Smooth muscle cell (in vitro differentiated cells): ENCODE measurements around the gene GALNT15. TPM values are rescaled to one million over a fixed set of nuclear protein-coding genes. Genes with fewer than 3 reads are reported as not detected.

ENCODE experiments used
- DNase-seq: peaks from one replicate; lab custom pipeline; 2025; ENCODE audit not compliant: unreplicated experiment; lab: John Stamatoyannopoulos, UW
- H2AFZ ChIP-seq: fragments of 200-600 bp; sonication (generic); 2 replicates; pipeline ENCODE4 v1.6.0; 2016; ENCODE audit warnings: antibody characterized with exemption, low read depth, mild to moderate bottlenecking
- H3F3A ChIP-seq: fragments of 200-600 bp; sonication (generic); 2 replicates; pipeline ENCODE4 v1.6.0; 2017; ENCODE audit warnings: antibody characterized with exemption, low read depth
- H3K27ac ChIP-seq: fragments of 200-600 bp; sonication (generic); 2 replicates; pipeline ENCODE4 v1.5.1; 2016; ENCODE audit warnings: low read depth, mild to moderate bottlenecking
- H3K27me3 ChIP-seq: fragments of 200-600 bp; sonication (generic); 2 replicates; pipeline ENCODE4 v1.6.1; 2016; ENCODE audit warnings: low read depth, mild to moderate bottlenecking
- H3K36me3 ChIP-seq: fragments of 200-600 bp; sonication (generic); 2 replicates; pipeline ENCODE4 v1.5.1; 2016; ENCODE audit warnings: low read depth
- H3K4me1 ChIP-seq: fragments of 200-600 bp; sonication (generic); 2 replicates; pipeline ENCODE4 v1.5.1; 2016; ENCODE audit warnings: low read depth
- H3K4me2 ChIP-seq: fragments of 200-600 bp; sonication (generic); 2 replicates; pipeline ENCODE4 v1.6.0; 2016; ENCODE audit warnings: mild to moderate bottlenecking
- H3K4me3 ChIP-seq: fragments of 200-600 bp; sonication (generic); 2 replicates; pipeline ENCODE4 v1.5.1; 2016; ENCODE audit warnings: mild to moderate bottlenecking
- H3K79me2 ChIP-seq: fragments of 200-600 bp; sonication (generic); 2 replicates; pipeline ENCODE4 v1.6.0; 2016; ENCODE audit warnings: low read depth, mild to moderate bottlenecking
- H3K9ac ChIP-seq: fragments of 200-600 bp; sonication (generic); 2 replicates; pipeline ENCODE4 v1.6.0; 2016; ENCODE audit warnings: low read depth
- H3K9me3 ChIP-seq: fragments of 200-600 bp; sonication (generic); replicated peaks from 2 replicates; pipeline ENCODE4 v1.5.1; 2016; ENCODE audit warnings: low read depth
- H4K20me1 ChIP-seq: fragments of 200-600 bp; sonication (generic); 2 replicates; pipeline ENCODE4 v1.6.0; 2016; ENCODE audit warnings: low read depth
- CTCF ChIP-seq: fragments of 200-600 bp; sonication (generic); IDR thresholded peaks from 2 replicates; pipeline ENCODE4 v1.5.1; 2017; ENCODE audit warnings: borderline replicate concordance, mild to moderate bottlenecking, antibody characterized with exemption; ENCODE audit not compliant: insufficient read depth, poor library complexity, severe bottlenecking
- WGBS: methylation state at CpG from one replicate; pipeline ENCODE4 v1.1.7; 2016; ENCODE audit warnings: low lambda C conversion rate; 5-methylcytosine and 5-hydroxymethylcytosine counted together
- polyA plus RNA-seq: library from polyadenylated mRNA; unstranded; fragments of >200 nt; fragmentation: Nextera tagmentation; extraction: Ambion mirVana; gene quantifications from 2 replicates; pipeline ENCODE4 v1.2.1, GENCODE V29; 2016
- total RNA-seq: library from RNA; depleted of rRNA; stranded (reverse); fragments of >200 nt; gene quantifications from 2 replicates; pipeline ENCODE4 v1.2.3, GENCODE V29; 2014

GALNT15 gene
- total and polyA plus RNA-seq, 2 experiments from 2014 or later = 0.45 to 1.3 TPM

GRCh38 chr3:16251316-16252085 lies 77.0 kb downstream of the GALNT15 start:
- H3K9me3 ChIP-seq = no peaks in the 10 kb centered on the region
- no peak overlapping the region for H3K9ac ChIP-seq
- no peaks in the 10 kb centered on the region for H4K20me1 ChIP-seq
- no peak overlapping the region for H3K4me3 ChIP-seq
- H3K36me3 ChIP-seq = no peaks in the 10 kb centered on the region
- DNase-seq = no peak
- no peak overlapping the region for H3K27ac ChIP-seq
- no peaks in the 10 kb centered on the region for H3K79me2 ChIP-seq
- H3K4me1 ChIP-seq = peaks cover 8% of the 10 kb centered on the region
- no peaks in the 10 kb centered on the region for H3K27me3 ChIP-seq
- H3F3A ChIP-seq = no peaks in the 10 kb centered on the region
- 83% methylated on average over 9 of the region's 9 CpGs for WGBS
- H3K4me2 ChIP-seq = no peak overlapping the region
- no peak for TF ChIP-seq CTCF
- no peak overlapping the region for H2AFZ ChIP-seq

GRCh38 chr3:16252243-16252978 lies 77.9 kb downstream of the GALNT15 start:
- Histone ChIP-seq H4K20me1 (no peaks in the 10 kb centered on the region), H3K27me3 (no peaks in the 10 kb centered on the region), H3K4me2 (no peak overlapping the region), H3K27ac (no peak overlapping the region), H3F3A (no peaks in the 10 kb centered on the region), H3K79me2 (no peaks in the 10 kb centered on the region), H3K9ac (no peak overlapping the region), H3K4me1 (peaks cover 8% of the 10 kb centered on the region), H2AFZ (no peak overlapping the region), H3K9me3 (no peaks in the 10 kb centered on the region), H3K4me3 (no peak overlapping the region), H3K36me3 (no peaks in the 10 kb centered on the region)
- 73% methylated on average over 7 of the region's 7 CpGs for WGBS
- DNase-seq = no peak
- TF ChIP-seq CTCF = no peak

- Histone ChIP-seq H3F3A (no peaks in the 10 kb centered on the region), H4K20me1 (no peaks in the 10 kb centered on the region), H3K27ac (no peak overlapping the region), H3K9ac (no peak overlapping the region), H3K79me2 (no peaks in the 10 kb centered on the region), H3K4me1 (peaks cover 8% of the 10 kb centered on the region), H3K9me3 (no peaks in the 10 kb centered on the region), H3K36me3 (no peaks in the 10 kb centered on the region), H3K4me3 (no peak overlapping the region), H3K27me3 (no peaks in the 10 kb centered on the region), H3K4me2 (no peak overlapping the region), H2AFZ (no peak overlapping the region)
- DNase-seq = no peak
- 97% methylated on average over 2 of the region's 2 CpGs for WGBS
- TF ChIP-seq CTCF = no peak
Measured at GRCh38 chr3:16252988-16253387, 78.5 kb downstream of the GALNT15 start.
